NCI-H82 (cell line): ENCODE data around the gene ACKR3.

ENCODE experiments used
- DNase-seq: peaks from one replicate; lab custom pipeline; 2025; lab: John Stamatoyannopoulos, UW

Gene ACKR3

GRCh38 chr2:236612737-236613136, 43.1 kb downstream of the ACKR3 start:
- DNase-seq = no peak

GRCh38 chr2:236613612-236614011, 44.0 kb downstream of the ACKR3 start:
- DNase-seq = no peak

GRCh38 chr2:236614551-236614950, 44.9 kb downstream of the ACKR3 start:
- DNase-seq = no peak

- DNase-seq = no peak
Measured at GRCh38 chr2:236616031-236616430, 46.4 kb downstream of the ACKR3 start.

GRCh38 chr2:236616624-236617023, 47.0 kb downstream of the ACKR3 start:
- peak; percentile 26 for DNase-seq

- no peak for DNase-seq
Measured at GRCh38 chr2:236617221-236617737, 47.7 kb downstream of the ACKR3 start.

- DNase-seq = no peak
Measured at GRCh38 chr2:236617796-236618195, 48.2 kb downstream of the ACKR3 start.

- no peak for DNase-seq
Measured at GRCh38 chr2:236618370-236618769, 48.7 kb downstream of the ACKR3 start.

GRCh38 chr2:236619910-236620612, 50.4 kb downstream of the ACKR3 start:
- no peak for DNase-seq

GRCh38 chr2:236621786-236622185, 52.2 kb downstream of the ACKR3 start:
- no peak for DNase-seq

- no peak for DNase-seq
Measured at GRCh38 chr2:236622201-236622600, 52.6 kb downstream of the ACKR3 start.

- no peak for DNase-seq
Measured at GRCh38 chr2:236622660-236623059, 53.0 kb downstream of the ACKR3 start.

- DNase-seq = no peak
Measured at GRCh38 chr2:236623816-236624215, 54.2 kb downstream of the ACKR3 start.

- no peak for DNase-seq
Measured at GRCh38 chr2:236625156-236625690, 55.6 kb downstream of the ACKR3 start.

GRCh38 chr2:236626391-236627150, 56.9 kb downstream of the ACKR3 start:
- DNase-seq = no peak

GRCh38 chr2:236627193-236627592, 57.6 kb downstream of the ACKR3 start:
- no peak for DNase-seq

- DNase-seq = no peak
Measured at GRCh38 chr2:236627841-236628240, 58.2 kb downstream of the ACKR3 start.

- no peak for DNase-seq
Measured at GRCh38 chr2:236628256-236628901, 58.8 kb downstream of the ACKR3 start.

- no peak for DNase-seq
Measured at GRCh38 chr2:236628981-236629605, 59.5 kb downstream of the ACKR3 start.

- no peak for DNase-seq
Measured at GRCh38 chr2:236629961-236630872, 60.6 kb downstream of the ACKR3 start.

GRCh38 chr2:236631281-236631855, 61.7 kb downstream of the ACKR3 start:
- no peak for DNase-seq
